ENCODE data around the gene SSUH2.

Gene SSUH2

DNA sequence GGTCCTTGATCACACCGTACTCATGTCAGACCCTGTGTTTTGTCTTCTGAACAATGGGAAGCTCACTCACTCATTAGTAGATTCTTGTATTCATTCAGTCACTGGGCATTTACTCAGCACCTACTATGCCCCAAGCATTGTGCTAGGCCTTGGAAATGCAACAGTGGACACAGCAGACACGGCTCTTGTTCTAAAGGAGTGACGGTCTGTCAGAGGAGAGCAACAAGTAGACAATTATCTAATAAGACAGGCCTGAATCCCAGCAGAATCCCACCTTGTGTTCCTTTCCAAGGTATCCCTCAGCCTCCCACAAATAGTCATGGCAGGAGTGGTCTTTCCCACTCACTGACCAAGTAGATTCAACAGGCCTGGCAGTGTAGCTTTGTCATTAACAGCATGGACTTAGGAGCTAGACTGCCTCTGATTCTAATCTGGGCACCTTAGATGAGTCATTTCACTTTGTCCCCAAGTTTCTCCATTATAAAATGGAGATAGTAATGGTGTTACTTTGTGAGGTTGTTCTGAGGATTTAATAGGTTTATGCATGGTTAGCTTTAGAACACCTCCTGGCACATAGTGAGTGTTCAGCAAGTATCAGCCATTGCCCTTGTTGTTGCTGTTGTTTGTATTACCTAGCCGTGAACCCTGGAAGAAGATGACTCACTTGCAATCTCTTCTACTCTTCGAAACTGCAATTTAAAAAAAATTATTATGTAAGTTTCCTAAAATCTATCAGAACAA is 69.1 kb downstream of the SSUH2 start:
- TF ChIP-seq, protein P1, sequence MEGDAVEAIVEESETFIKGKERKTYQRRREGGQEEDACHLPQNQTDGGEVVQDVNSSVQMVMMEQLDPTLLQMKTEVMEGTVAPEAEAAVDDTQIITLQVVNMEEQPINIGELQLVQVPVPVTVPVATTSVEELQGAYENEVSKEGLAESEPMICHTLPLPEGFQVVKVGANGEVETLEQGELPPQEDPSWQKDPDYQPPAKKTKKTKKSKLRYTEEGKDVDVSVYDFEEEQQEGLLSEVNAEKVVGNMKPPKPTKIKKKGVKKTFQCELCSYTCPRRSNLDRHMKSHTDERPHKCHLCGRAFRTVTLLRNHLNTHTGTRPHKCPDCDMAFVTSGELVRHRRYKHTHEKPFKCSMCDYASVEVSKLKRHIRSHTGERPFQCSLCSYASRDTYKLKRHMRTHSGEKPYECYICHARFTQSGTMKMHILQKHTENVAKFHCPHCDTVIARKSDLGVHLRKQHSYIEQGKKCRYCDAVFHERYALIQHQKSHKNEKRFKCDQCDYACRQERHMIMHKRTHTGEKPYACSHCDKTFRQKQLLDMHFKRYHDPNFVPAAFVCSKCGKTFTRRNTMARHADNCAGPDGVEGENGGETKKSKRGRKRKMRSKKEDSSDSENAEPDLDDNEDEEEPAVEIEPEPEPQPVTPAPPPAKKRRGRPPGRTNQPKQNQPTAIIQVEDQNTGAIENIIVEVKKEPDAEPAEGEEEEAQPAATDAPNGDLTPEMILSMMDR (IDR thresholded peaks at IDR 0.05; ENCODE audit: insufficient read depth, low read length, missing control alignments), result no peak
- POLR2A ChIA-PET, result no interaction called here
- no peak for DNase-seq (ENCODE audit: low read depth, low spot score)
- H3K4me3 ChIP-seq (ENCODE audit: low read depth, low read length), result no peak overlapping the region
- CTCF ChIA-PET, result interaction anchor here (1.2 to 1.9 kb wide), 3 partner anchors 17 to 133 kb away, joined by 3 to 8 read pairs (median 7); no protein-coding TSS in a partner anchor

DNA sequence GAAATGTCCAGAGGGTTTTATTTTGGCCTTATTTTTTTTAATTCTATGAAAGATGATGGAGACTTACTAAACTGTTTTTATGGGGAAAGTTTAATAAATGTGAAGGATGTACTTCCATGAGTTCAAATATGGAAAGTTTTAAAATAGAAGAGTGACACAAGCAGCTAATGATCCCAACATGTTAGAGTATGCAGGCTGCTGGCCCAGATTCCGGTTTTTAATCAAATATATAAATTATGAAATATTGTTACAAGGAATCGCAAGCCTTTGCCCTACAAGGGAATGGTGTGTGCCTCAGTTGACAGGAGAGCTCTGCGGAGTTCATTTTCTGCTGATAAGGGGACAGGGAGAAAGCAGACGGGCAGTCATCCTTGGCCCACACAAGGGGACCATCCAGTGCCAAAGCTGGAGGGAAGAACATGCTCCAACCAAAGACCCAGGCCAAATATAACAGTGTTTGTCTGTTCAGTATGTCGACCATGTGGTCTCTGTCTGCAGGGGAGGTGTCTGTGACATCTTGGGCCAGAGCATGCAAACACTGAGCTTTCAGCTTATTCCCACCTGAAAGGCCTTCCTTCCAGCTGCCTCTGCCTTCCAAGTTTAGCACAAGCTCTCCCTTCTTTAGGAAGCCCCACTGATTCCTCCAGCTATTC is 69.8 kb downstream of the SSUH2 start:
- POLR2A ChIA-PET, result no interaction called here
- H3K4me3 ChIP-seq (ENCODE audit: low read depth, low read length), result no peak overlapping the region
- CTCF ChIA-PET, result interaction anchor here (1.2 to 1.9 kb wide), 3 partner anchors 17 to 132 kb away, joined by 3 to 8 read pairs (median 7); no protein-coding TSS in a partner anchor
- DNase-seq (ENCODE audit: low read depth, low spot score), result no peak
- TF ChIP-seq, protein P1 (IDR thresholded peaks at IDR 0.05; ENCODE audit: insufficient read depth, low read length, missing control alignments), result no peak

DNA sequence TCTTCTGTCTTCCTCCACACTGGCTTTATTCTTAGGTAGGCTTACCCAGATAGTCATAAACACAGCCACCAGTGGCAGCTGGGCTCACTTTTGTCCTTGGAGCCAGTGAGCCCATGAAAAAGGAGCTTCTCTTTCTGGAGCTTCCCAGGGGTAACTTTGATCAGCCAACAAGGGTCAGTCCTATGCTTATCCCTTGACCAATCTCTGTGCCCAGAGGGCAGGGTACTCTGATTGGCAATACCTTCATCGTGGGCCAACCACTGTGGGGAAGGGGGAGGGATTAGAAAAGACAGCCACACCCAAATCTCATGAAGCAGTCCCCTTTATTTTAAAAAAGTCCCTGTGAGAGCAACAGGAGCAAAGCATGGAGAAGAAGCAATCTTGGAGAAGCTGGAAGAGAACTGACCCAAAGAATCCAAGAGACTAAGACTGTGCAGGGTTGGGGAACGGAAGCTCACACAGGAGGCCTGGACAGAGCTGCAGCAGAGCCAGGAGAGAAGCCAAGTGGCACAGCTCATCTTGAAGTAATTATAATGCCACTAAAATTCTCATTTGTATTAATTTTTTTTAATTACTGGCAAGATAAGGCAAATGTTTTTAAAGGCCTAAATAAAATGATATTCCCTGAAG is 70.4 kb downstream of the SSUH2 start:
- CTCF ChIA-PET, result interaction anchor here (1.0 to 1.9 kb wide), 4 partner anchors 26 to 132 kb away, joined by 3 to 8 read pairs (median 6); no protein-coding TSS in a partner anchor
- TF ChIP-seq, protein P1 (IDR thresholded peaks at IDR 0.05; ENCODE audit: insufficient read depth, low read length, missing control alignments), result no peak
- POLR2A ChIA-PET, result no interaction called here
- DNase-seq (ENCODE audit: low read depth, low spot score), result no peak
- H3K4me3 ChIP-seq (ENCODE audit: low read depth, low read length), result no peak overlapping the region

DNA sequence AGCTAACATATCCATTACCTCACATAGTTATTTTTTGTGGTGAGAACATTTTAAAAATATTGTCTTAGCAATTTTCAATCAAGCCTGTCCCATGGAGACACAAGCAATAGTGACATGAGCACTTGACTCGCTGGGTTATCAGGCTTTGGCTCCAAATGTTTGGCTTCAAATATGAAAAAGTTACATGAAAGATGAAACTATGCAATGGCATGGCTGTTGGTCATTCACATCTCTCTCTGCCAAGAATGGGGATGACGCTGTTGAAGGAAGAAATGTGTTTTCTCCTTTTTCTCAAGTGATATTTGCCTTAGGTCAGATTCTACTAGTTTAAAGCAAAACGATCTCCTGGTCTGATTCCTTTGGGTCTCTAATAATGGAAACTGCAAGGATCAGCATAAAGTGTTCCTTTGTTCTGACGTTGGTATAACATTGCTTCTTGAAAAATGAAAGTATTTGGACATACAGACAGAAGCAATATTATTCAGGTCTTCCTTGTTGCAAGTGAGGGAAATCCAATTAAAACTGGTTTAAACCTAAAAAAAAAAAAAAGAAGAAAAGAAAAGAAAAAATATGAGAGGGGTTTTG is 71.2 kb downstream of the SSUH2 start:
- no peak overlapping the region for H3K4me3 ChIP-seq (ENCODE audit: low read depth, low read length)
- TF ChIP-seq, protein P1 (IDR thresholded peaks at IDR 0.05; ENCODE audit: insufficient read depth, low read length, missing control alignments), result no peak
- POLR2A ChIA-PET, result no interaction called here
- DNase-seq (ENCODE audit: low read depth, low spot score), result no peak
- CTCF ChIA-PET, result interaction anchor here (1.0 to 1.8 kb wide), 4 partner anchors 11 to 91 kb away, joined by 3 to 6 read pairs (median 4); no protein-coding TSS in a partner anchor

DNA sequence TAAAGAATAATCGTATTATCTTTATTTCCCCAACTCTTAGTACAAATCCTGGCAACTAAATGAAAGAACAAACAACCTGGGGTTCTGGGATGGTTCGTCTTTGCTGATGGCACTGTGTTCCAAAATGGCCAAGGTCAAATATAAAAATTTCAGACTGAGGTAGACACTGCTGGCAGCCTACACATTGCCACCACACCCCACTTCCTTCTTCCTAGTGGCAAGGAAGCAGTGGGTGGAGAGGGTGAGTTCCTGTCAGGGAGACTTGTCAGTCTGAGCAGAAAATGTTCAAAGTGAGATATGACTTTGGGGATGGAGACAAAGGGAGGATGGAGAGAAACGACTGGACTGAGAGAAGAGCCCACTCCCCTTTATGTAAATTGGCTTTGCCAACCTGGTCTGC is 73.3 kb downstream of the SSUH2 start:
- no peak for DNase-seq (ENCODE audit: low read depth, low spot score)
- ChIA-PET CTCF (interaction anchor here (1.6 kb wide), 1 partner anchor 56 kb away, joined by 3 read pairs; no protein-coding TSS in a partner anchor), POLR2A (no interaction called here)
- no peak overlapping the region for H3K4me3 ChIP-seq (ENCODE audit: low read depth, low read length)
- TF ChIP-seq, protein P1 (IDR thresholded peaks at IDR 0.05; ENCODE audit: insufficient read depth, low read length, missing control alignments), result no peak

Data from AG04449 (cell line).